ENCODE results near the gene YARS1.
A peak's percentile ranks its signal among the peaks of the same experiment; 100 is the strongest.

Gene YARS1

GRCh38 chr1:32817159-32817814 is at the start of gene YARS1, which contains the start of gene S100PBP:
TSS of gene YARS1 (minus strand) at chr1:32817358. CDS start at chr1:32817244, 114 bp downstream.
TSS of gene S100PBP (plus strand) at chr1:32817653. CDS start at chr1:32826100, 8,447 bp downstream.
- DNase-seq (ENCODE audit: low spot score) = peak; percentile 98

GRCh38 chr1:32865639-32866405 is 48.7 kb upstream of the YARS1 start:
- no peak for DNase-seq (ENCODE audit: low spot score)

GRCh38 chr1:32864375-32865019 is 47.3 kb upstream of the YARS1 start:
- DNase-seq (ENCODE audit: low spot score) = no peak

- DNase-seq (ENCODE audit: low spot score) = no peak
These were observed 46.7 kb upstream of the YARS1 start for GRCh38 chr1:32863881-32864245.

- DNase-seq (ENCODE audit: low spot score) = no peak
These were observed 46.2 kb upstream of the YARS1 start for GRCh38 chr1:32863218-32863880.

- DNase-seq (ENCODE audit: low spot score) = peak; percentile 14
These were observed 44.9 kb upstream of the YARS1 start for GRCh38 chr1:32861904-32862695.

- no peak for DNase-seq (ENCODE audit: low spot score)
These were observed 43.4 kb upstream of the YARS1 start for GRCh38 chr1:32860566-32860965.

GRCh38 chr1:32859915-32860314 is 42.8 kb upstream of the YARS1 start:
- no peak for DNase-seq (ENCODE audit: low spot score)

GRCh38 chr1:32858791-32859190 is 41.6 kb upstream of the YARS1 start:
- no peak for DNase-seq (ENCODE audit: low spot score)

- DNase-seq (ENCODE audit: low spot score) = no peak
These were observed 41.0 kb upstream of the YARS1 start for GRCh38 chr1:32858136-32858535.

GRCh38 chr1:32855861-32856617 is 38.9 kb upstream of the YARS1 start:
- no peak for DNase-seq (ENCODE audit: low spot score)

GRCh38 chr1:32848354-32849063 is 31.4 kb upstream of the YARS1 start:
- DNase-seq (ENCODE audit: low spot score) = no peak

GRCh38 chr1:32831878-32832277 is 14.7 kb upstream of the YARS1 start:
- DNase-seq (ENCODE audit: low spot score) = no peak

GRCh38 chr1:32830092-32830852 is 13.1 kb upstream of the YARS1 start:
- DNase-seq (ENCODE audit: low spot score) = no peak

GRCh38 chr1:32828341-32828740 is 11.2 kb upstream of the YARS1 start:
- DNase-seq (ENCODE audit: low spot score) = peak; percentile 5

GRCh38 chr1:32825181-32825580 is 8.0 kb upstream of the YARS1 start:
- no peak for DNase-seq (ENCODE audit: low spot score)

GRCh38 chr1:32818804-32819541 is 1.8 kb upstream of the YARS1 start:
- no peak for DNase-seq (ENCODE audit: low spot score)

All from kidney tubule cell (primary cell).